ENCODE measurements around the gene RMRP. TPM values are rescaled to one million over a fixed set of nuclear protein-coding genes. Genes with fewer than 3 reads are reported as not detected.

The RMRP gene
- total and polyA plus RNA-seq, 11 donors, result 118 to 18,741 (median 5,656) TPM

DNA sequence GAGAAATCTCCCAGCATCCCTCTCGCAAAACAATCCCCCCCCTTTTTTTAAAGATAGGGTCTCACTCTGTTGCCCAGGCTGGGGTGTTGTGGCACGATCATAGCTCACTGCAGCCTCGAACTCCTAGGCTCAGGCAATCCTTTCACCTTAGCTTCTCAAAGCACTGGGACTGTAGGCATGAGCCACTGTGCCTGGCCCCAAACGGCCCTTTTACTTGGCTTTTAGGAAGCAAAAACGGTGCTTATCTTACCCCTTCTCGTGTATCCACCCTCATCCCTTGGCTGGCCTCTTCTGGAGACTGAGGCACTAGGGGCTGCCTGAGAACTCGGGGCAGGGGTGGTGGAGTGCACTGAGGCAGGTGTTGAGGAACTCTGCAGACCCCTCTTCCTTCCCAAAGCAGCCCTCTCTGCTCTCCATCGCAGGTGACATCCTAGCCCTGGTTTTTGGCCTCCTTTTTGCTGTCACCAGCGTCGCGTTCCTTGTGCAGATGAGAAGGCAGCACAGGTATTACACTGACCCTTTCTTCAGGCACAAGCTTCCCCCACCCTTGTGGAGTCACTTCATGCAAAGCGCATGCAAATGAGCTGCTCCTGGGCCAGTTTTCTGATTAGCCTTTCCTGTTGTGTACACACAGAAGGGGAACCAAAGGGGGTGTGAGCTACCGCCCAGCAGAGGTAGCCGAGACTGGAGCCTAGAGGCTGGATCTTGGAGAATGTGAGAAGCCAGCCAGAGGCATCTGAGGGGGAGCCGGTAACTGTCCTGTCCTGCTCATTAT, 22.7 kb upstream of the RMRP start:
- Histone ChIP-seq H3K27me3 (peaks cover 0 to 5% (median 0%) of the 10 kb centered on the region in 9 donors), H3K9me3 (no peaks in the 10 kb centered on the region), H3K36me3 (peaks cover 0 to 41% (median 35%) of the 10 kb centered on the region in 9 donors), H3K27ac (peak overlapping the region in 1 of 12 donors; percentile 98), H3K4me1 (peaks cover 0 to 23% (median 10%) of the 10 kb centered on the region in 12 donors), H3K4me3 (no peak overlapping the region)
- no peak for DNase-seq
- peak in 2 of 4 donors; percentile 8 to 16 for ATAC-seq
- TF ChIP-seq, protein P1, sequence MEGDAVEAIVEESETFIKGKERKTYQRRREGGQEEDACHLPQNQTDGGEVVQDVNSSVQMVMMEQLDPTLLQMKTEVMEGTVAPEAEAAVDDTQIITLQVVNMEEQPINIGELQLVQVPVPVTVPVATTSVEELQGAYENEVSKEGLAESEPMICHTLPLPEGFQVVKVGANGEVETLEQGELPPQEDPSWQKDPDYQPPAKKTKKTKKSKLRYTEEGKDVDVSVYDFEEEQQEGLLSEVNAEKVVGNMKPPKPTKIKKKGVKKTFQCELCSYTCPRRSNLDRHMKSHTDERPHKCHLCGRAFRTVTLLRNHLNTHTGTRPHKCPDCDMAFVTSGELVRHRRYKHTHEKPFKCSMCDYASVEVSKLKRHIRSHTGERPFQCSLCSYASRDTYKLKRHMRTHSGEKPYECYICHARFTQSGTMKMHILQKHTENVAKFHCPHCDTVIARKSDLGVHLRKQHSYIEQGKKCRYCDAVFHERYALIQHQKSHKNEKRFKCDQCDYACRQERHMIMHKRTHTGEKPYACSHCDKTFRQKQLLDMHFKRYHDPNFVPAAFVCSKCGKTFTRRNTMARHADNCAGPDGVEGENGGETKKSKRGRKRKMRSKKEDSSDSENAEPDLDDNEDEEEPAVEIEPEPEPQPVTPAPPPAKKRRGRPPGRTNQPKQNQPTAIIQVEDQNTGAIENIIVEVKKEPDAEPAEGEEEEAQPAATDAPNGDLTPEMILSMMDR (IDR thresholded peaks at IDR 0.05), result no peak
- TF ChIP-seq POLR2A (IDR thresholded peaks at IDR 0.05), result no peak
- intact Hi-C loops (cut with DNase I), result no loop called here
- 50 to 53% (median 51%) methylated on average over 15 of the region's 15 CpGs for WGBS, 4 donors

DNA sequence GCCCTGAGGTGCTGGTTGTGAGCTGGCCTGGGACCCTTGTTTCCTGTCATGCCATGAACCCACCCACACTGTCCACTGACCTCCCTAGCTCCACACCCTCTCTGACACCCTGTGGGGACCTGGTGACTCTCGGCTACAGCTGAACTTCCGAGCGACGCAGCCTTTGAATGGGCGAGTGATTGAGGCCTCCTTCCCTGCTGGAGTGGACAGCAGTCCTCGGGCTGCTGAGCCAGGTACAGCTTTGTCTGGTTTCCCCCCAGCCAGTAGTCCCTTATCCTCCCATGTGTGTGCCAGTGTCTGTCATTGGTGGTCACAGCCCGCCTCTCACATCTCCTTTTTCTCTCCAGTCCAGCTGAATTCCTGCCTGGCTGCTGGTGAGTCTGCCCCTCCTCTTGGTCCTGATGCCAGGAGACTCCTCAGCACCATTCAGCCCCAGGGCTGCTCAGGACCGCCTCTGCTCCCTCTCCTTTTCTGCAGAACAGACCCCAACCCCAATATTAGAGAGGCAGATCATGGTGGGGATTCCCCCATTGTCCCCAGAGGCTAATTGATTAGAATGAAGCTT, 22.0 kb upstream of the RMRP start:
- no peak overlapping the region for H3K4me3 ChIP-seq
- peaks cover 0 to 34% (median 29%) of the 10 kb centered on the region in 9 donors for H3K36me3 ChIP-seq
- TF ChIP-seq POLR2A (IDR thresholded peaks at IDR 0.05), result no peak
- TF ChIP-seq, protein P1 (IDR thresholded peaks at IDR 0.05), result no peak
- intact Hi-C loops (cut with DNase I), result loop anchor here in 1 of 10 donors (5.0 kb wide), 1 partner anchor 32 kb away; no protein-coding TSS in a partner anchor
- peak overlapping the region in 1 of 12 donors; percentile 98 for H3K27ac ChIP-seq
- no peaks in the 10 kb centered on the region for H3K9me3 ChIP-seq
- ATAC-seq (no peak), DNase-seq (no peak)
- H3K27me3 ChIP-seq, result peaks cover 0 to 8% (median 0%) of the 10 kb centered on the region in 9 donors
- WGBS, 4 donors, result 83 to 95% (median 88%) methylated on average over 8 of the region's 8 CpGs
- peaks cover 0 to 20% (median 11%) of the 10 kb centered on the region in 12 donors for H3K4me1 ChIP-seq

DNA sequence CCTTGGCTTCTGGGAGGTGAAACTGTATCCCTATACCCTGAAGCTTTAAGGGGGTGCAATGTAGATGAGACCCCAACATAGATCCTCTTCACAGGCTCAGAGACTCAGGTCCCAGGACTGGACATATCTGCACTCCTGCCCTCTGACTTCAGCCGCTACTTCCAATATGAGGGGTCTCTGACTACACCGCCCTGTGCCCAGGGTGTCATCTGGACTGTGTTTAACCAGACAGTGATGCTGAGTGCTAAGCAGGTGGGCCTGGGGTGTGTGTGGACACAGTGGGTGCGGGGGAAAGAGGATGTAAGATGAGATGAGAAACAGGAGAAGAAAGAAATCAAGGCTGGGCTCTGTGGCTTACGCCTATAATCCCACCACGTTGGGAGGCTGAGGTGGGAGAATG, 21.3 kb upstream of the RMRP start:
- peaks cover 0 to 26% (median 21%) of the 10 kb centered on the region in 9 donors for H3K36me3 ChIP-seq
- intact Hi-C loops (cut with DNase I), result loop anchor here in 1 of 10 donors (5.0 kb wide), 1 partner anchor 33 kb away; no protein-coding TSS in a partner anchor

More for the DNA sequence above, 21.3 kb upstream of the RMRP start:
- DNase-seq, result no peak
- Histone ChIP-seq H3K9me3 (no peaks in the 10 kb centered on the region), H3K4me1 (peaks cover 0 to 18% (median 10%) of the 10 kb centered on the region in 12 donors), H3K4me3 (no peak overlapping the region), H3K27ac (peak overlapping the region in 1 of 12 donors; percentile 98), H3K27me3 (peaks cover 0 to 8% (median 0%) of the 10 kb centered on the region in 9 donors)
- 92 to 97% (median 93%) methylated on average over 5 of the region's 5 CpGs for WGBS, 4 donors
- TF ChIP-seq, protein P1 (IDR thresholded peaks at IDR 0.05), result no peak
- TF ChIP-seq POLR2A (IDR thresholded peaks at IDR 0.05), result no peak
- no peak for ATAC-seq

Data from heart left ventricle (tissue), 16 donors.